Cardiac atrium fibroblast (primary cell): ENCODE results near the gene MST1. TPM values are rescaled to one million over a fixed set of nuclear protein-coding genes. Genes with fewer than 3 reads are reported as not detected.

ENCODE experiments used
- total RNA-seq: library from RNA; depleted of rRNA; stranded (reverse); fragments of >200 nt; gene quantifications from 2 replicates; pipeline ENCODE4 v1.2.3, GENCODE V29; 2015

MST1 gene
- total RNA-seq: 6.6 and 10.1 TPM in 2 replicates

GRCh38 chr3:49689046-49689907 is at the start of gene MST1, which contains the start of gene RNF123:
Gene MST1, minus strand, starts transcription at chr3:49689474. Its CDS starts 783 bp downstream, at chr3:49688691.
Gene RNF123, plus strand, starts transcription at chr3:49689557. Its CDS starts 1,609 bp downstream, at chr3:49691166.

GRCh38 chr3:49723628-49724551 is 34.6 kb upstream of the MST1 start, which contains the start of gene GMPPB:
Gene GMPPB, minus strand, starts transcription at chr3:49723951. Its CDS starts 225 bp downstream, at chr3:49723726.

DNA sequence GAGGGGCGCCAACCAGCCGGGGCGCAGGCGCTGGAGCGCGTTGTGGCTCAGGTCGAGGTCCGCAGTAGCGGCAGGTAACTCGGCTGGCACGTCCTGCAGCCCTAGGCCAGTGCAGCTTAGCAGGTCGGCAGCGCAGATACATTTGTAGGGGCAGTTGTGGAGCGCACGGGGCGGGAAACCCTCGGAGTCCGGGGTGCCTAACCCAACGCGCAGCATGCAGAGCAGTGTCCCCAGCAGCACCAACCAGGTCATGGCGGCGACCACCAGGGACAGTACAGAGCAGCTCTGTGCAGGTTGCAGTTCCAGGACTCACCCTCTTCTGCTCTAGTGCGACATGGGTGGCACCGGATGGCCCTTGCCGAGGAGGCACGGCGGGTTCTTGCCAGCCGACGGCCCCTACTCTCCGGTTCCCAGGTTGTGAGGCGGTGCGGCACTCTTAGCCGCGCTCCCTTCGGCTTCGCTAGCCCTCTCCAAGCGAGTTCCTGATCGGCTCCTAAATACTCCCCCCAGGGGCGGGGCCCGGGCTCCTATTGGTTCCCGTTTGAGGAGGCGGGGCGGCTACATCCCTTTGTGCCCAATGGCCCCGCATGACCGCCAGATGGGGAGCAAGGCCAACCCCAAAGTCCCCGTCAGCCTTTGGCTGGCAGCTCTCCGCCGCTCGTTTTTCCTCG is 30.1 kb upstream of the MST1 start, which contains the start of gene AMIGO3:
TSS of gene AMIGO3 (minus strand) at position 471 of the 671 bp plus-strand sequence. CDS start at position 252, 219 bp downstream.

GRCh38 chr3:49673715-49674496 is 15.4 kb downstream of the MST1 start, which contains the start of gene APEH:
Gene APEH, plus strand, starts transcription at chr3:49674351. Its CDS starts 51 bp downstream, at chr3:49674402.

Other genes starting within 250 kb of the MST1 start
- gene DAG1, start 219.2 kb downstream of the MST1 start, total RNA-seq: 49.3 and 80.0 TPM in 2 replicates
- 0.16 and 0.36 TPM in 2 replicates for gene BSN, start 135.0 kb downstream of the MST1 start, total RNA-seq
- 80.2 and 111 TPM in 2 replicates for gene APEH, start 15.1 kb downstream of the MST1 start, total RNA-seq
- gene RNF123, start 83 bp upstream of the MST1 start, total RNA-seq: 25.1 and 26.6 TPM in 2 replicates
- gene AMIGO3, start 30.2 kb upstream of the MST1 start, total RNA-seq: 4.9 TPM in 1 of 2 replicates, not detected in the other
- 30.0 and 36.6 TPM in 2 replicates for gene GMPPB, start 34.5 kb upstream of the MST1 start, total RNA-seq
- gene IP6K1, start 97.1 kb upstream of the MST1 start, total RNA-seq: 30.7 and 36.5 TPM in 2 replicates
- gene CDHR4, start 110.4 kb upstream of the MST1 start, total RNA-seq: not detected in 2 replicates
- gene INKA1, start 113.8 kb upstream of the MST1 start, total RNA-seq: 1.4 and 3.6 TPM in 2 replicates
- gene UBA7, start 124.5 kb upstream of the MST1 start, total RNA-seq: 21.7 and 27.5 TPM in 2 replicates
- 6.5 and 7.8 TPM in 2 replicates for gene TRAIP, start 167.1 kb upstream of the MST1 start, total RNA-seq
- gene CAMKV, start 180.4 kb upstream of the MST1 start, total RNA-seq: not detected in 2 replicates
- not detected in 2 replicates for gene MST1R, start 214.4 kb upstream of the MST1 start, total RNA-seq
- 11.2 and 13.0 TPM in 2 replicates for gene MON1A, start 240.3 kb upstream of the MST1 start, total RNA-seq